Vagina (tissue), 2 donors: Measurements from ENCODE around the gene ARHGEF12.

Experiments used
- CTCF ChIP-seq, 3 experiments: fragments of 450-650 bp in 2 of 3; fragments of 200-600 bp in 1 of 3; sonication (generic) in 1 of 3; IDR thresholded peaks; one replicate each; pipeline ENCODE4 v1.5.1; 2017 to 2019; ENCODE audit warnings: antibody characterized with exemption in 3 of 3, mild to moderate bottlenecking in 2 of 3, moderate library complexity in 2 of 3
- POLR2A ChIP-seq, 2 donors: fragments of 450-650 bp; IDR thresholded peaks; one replicate each; pipeline ENCODE4 v1.6.1; 2017; ENCODE audit warnings: antibody characterized with exemption in 2 of 2, mild to moderate bottlenecking in 2 of 2, moderate library complexity in 2 of 2
- POLR2AphosphoS5 ChIP-seq, 2 donors: sonication (generic); formaldehyde crosslinking; IDR thresholded peaks; one replicate each; pipeline ENCODE4 v1.9.0; 2017; ENCODE audit warnings: antibody characterized with exemption in 2 of 2, mild to moderate bottlenecking in 2 of 2, low read depth in 1 of 2; ENCODE audit not compliant: insufficient read depth in 1 of 2

GRCh38 chr11:120404495-120404894, 68.3 kb downstream of the ARHGEF12 start:
- TF ChIP-seq CTCF (IDR thresholded peaks at IDR 0.05), result no peak
- TF ChIP-seq POLR2A (IDR thresholded peaks at IDR 0.05), result no peak
- no peak for TF ChIP-seq POLR2AphosphoS5 (IDR thresholded peaks at IDR 0.05; ENCODE audit: insufficient read depth in 1 of 2, low read depth in 1 of 2)
